Bronchial epithelial cell (primary cell): ENCODE measurements around the gene CIITA. TPM values are rescaled to one million over a fixed set of nuclear protein-coding genes. Genes with fewer than 3 reads are reported as not detected.
A peak's percentile ranks its signal among the peaks of the same experiment; 100 is the strongest.

Source experiments
- DNase-seq: peaks from one replicate; pipeline ENCODE4 v3.0.0-alpha.2; 2010; ENCODE audit warnings: low read depth
- FAIRE-seq: peaks from 2 replicates; lab custom pipeline; 2011; peaks lifted over from hg19 to GRCh38; lab: Jason Lieb, UNC
- H3K27me3 ChIP-seq: 2 replicates; pipeline ENCODE4 v1.5.1; 2011; ENCODE audit warnings: low read length; ENCODE audit not compliant: control insufficient read depth, insufficient read depth
- H3K36me3 ChIP-seq: 2 replicates; pipeline ENCODE4 v1.5.1; 2011; ENCODE audit warnings: low read length; ENCODE audit not compliant: control insufficient read depth, insufficient read depth
- H3K4me3 ChIP-seq: 2 replicates; pipeline ENCODE4 v1.5.1; 2011; ENCODE audit warnings: mild to moderate bottlenecking, low read depth, low read length, control low read depth
- total RNA-seq: library from RNA; depleted of rRNA; stranded (reverse); fragments of >200 nt; gene quantifications from 2 replicates; pipeline ENCODE4 v1.2.1, GENCODE V29; 2014
- TF ChIP-seq, protein P1 (sequence below): IDR thresholded peaks from 2 replicates; pipeline ENCODE4 v1.5.1; 2011; ENCODE audit warnings: mild to moderate bottlenecking, moderate library complexity, low read length, control low read depth, inconsistent platforms; ENCODE audit not compliant: insufficient read depth, severe bottlenecking

CIITA gene
- total RNA-seq, 1 donor from 2014 or later: not detected

DNA sequence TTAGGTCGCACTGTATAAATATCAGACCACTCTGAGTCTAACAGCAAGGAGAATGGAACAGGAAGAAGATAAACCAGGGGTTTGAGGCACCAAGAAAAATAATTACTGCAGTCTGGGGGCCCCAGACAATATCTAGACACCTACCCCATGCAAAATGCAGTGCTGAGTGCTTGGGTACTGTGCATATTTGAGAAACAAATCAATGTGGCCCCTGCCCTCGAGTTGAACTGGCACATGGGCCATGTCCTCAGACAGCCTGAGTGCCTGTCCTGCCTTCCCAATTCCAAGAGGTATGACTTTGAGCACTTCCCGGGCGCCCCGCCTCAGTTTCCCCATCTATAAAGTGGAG, 6.2 kb upstream of the CIITA start:
- no peak for FAIRE-seq

DNA sequence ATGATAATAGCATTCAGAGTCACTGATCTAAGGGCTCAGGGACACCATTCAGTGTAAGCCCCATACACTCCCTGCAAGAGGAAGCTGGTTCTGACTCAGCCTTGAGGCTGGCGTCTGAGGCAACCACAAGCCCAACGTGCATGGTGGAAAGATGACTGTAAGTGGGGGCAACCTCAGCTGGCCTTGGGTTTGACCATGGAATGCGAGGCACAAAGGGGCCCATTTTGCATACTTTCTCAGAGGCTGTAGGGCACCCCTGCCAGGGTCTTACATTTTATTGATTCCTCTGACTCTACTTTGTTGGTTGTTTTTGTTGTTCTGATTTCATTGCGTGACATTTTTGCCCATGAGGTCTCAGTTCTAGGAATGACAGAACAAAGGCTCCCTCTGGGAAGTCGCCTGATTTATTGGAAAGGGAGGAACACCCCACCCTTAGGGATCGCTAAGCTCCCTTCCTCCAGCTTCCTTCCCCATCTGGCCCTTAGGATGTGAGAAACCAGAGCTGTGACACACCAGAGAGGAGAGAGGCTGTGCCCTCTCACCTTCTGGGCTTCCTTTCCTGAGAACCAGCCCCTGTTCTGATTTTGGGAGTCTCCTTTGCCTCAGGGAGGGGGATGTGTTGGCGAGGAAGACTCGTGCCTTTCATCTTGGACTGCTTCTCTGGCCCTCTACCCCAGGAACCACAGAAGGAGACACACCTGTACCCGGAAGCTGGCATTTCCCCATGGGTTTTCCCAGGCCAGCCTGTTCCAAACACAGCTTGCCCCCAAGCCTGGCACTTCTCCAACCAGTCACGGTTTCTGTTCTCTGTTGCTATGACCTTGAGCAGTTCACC, 5.6 kb upstream of the CIITA start:
- Histone ChIP-seq H3K36me3 (no peaks in the 10 kb centered on the region), H3K4me3 (no peak overlapping the region), H3K27me3 (no peaks in the 10 kb centered on the region)
- DNase-seq: peak; percentile 77
- TF ChIP-seq, protein P1, sequence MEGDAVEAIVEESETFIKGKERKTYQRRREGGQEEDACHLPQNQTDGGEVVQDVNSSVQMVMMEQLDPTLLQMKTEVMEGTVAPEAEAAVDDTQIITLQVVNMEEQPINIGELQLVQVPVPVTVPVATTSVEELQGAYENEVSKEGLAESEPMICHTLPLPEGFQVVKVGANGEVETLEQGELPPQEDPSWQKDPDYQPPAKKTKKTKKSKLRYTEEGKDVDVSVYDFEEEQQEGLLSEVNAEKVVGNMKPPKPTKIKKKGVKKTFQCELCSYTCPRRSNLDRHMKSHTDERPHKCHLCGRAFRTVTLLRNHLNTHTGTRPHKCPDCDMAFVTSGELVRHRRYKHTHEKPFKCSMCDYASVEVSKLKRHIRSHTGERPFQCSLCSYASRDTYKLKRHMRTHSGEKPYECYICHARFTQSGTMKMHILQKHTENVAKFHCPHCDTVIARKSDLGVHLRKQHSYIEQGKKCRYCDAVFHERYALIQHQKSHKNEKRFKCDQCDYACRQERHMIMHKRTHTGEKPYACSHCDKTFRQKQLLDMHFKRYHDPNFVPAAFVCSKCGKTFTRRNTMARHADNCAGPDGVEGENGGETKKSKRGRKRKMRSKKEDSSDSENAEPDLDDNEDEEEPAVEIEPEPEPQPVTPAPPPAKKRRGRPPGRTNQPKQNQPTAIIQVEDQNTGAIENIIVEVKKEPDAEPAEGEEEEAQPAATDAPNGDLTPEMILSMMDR: no peak
- no peak for FAIRE-seq

More for the DNA sequence above, 6.2 kb upstream of the CIITA start:
- Histone ChIP-seq H3K36me3 (no peaks in the 10 kb centered on the region), H3K4me3 (no peak overlapping the region), H3K27me3 (no peaks in the 10 kb centered on the region)
- TF ChIP-seq, protein P1: no peak
- DNase-seq: no peak

DNA sequence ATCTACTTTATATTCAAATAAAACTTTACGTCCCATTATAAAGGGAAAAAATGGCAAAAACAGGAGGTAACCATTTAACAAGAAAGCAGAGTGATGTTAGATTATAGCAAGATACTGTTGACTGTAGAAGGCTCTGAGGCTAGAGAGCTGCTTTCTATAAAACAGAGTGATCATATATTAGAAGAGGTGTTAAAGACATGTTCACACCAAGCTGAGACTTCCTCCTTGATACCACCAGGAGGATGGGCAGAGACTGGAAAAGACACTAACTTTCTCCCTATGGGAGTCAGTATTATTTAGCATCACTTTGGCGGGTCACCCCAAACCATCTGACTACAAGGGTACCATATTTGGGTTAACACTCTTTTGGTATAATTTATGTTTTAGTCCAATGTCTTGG, 687 bp upstream of the CIITA start:
- DNase-seq (no peak), FAIRE-seq (no peak)
- TF ChIP-seq, protein P1: no peak
- Histone ChIP-seq H3K4me3 (no peak overlapping the region), H3K27me3 (peaks cover 13% of the 10 kb centered on the region), H3K36me3 (no peaks in the 10 kb centered on the region)

DNA sequence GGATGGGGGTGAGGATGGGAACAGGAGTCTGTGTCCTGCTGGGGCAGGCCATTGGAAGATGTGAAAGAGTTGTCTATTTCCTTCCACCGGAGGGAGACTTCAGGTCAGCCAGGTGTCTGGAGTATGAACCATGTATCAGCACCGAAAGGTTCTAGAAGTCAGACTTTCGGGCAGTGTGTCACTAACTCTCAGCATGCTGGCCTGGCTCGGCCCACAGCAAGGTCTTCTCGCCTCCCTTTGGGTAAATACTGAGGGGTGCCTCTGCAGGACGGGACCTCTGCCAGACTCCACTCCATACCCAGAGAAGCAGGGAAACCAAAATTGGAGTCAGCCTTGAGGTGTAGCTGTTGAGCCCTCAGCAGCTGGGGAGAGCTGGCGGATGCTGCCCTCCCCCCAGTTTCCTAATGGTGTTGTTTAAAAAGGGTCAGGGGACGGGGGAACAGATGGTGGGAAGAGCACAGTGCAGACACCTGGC, 507 bp downstream of the CIITA start:
- no peak overlapping the region for H3K4me3 ChIP-seq
- DNase-seq (no peak), FAIRE-seq (no peak)
- TF ChIP-seq, protein P1: no peak
- no peaks in the 10 kb centered on the region for H3K36me3 ChIP-seq
- peaks cover 13% of the 10 kb centered on the region for H3K27me3 ChIP-seq

DNA sequence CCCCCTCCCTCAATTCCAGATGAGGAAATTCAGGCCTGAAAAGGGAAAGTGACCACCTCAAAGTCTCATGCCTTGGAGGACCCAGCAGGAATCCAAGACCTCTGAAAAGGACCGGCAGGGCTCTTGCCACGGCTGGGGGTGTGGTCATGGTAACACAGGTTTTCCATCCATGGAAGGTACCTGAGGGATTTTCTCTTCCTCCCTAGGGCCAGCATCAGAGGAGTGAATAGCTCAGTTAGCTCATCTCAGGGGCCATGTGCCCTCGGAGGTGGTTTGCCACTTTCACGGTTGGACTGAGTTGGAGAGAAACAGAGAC, 1.3 kb downstream of the CIITA start:
- Histone ChIP-seq H3K36me3 (no peaks in the 10 kb centered on the region), H3K4me3 (no peak overlapping the region), H3K27me3 (peaks cover 13% of the 10 kb centered on the region)
- DNase-seq (no peak), FAIRE-seq (peak; percentile 89)
- TF ChIP-seq, protein P1: no peak
